OCI-LY7 (cell line): Measurements from ENCODE around the gene MYCBPAP. TPM values are rescaled to one million over a fixed set of nuclear protein-coding genes. Genes with fewer than 3 reads are reported as not detected.

Experiments used
- BruUV-seq: library from RNA; stranded (reverse); fragments of 400-500 nt; replicated peaks from 2 replicates; lab custom pipeline; 2021; lab: Mats Ljungman, UMichigan
- CTCF ChIA-PET: fragments of 300-600 bp; sonication (Branson Sonifier 250); formaldehyde crosslinking; loops from one replicate; lab custom pipeline; 2022; ENCODE audit warnings: antibody characterized with exemption; ENCODE audit not compliant: unreplicated experiment; lab: Charles Lee
- POLR2A ChIA-PET: fragments of 300-600 bp; sonication (Branson Sonifier 250); formaldehyde crosslinking; loops from one replicate; lab custom pipeline; 2022; ENCODE audit warnings: antibody characterized with exemption; lab: Charles Lee
- DNase-seq: peaks from one replicate; pipeline ENCODE4 v3.0.0-alpha.2; 2015; ENCODE audit warnings: low spot score
- H2AFZ ChIP-seq: fragments of 200-600 bp; sonication (generic), shearing (Covaris generic); 2 replicates; pipeline ENCODE4 v1.6.1; 2014; ENCODE audit warnings: mild to moderate bottlenecking, antibody characterized with exemption, low read length, moderate library complexity
- H3K27ac ChIP-seq: fragments of 200-600 bp; sonication (generic); 2 replicates; pipeline ENCODE4 v1.5.1; 2014; ENCODE audit warnings: mixed run types, low read depth, mild to moderate bottlenecking, moderate library complexity, low read length, inconsistent platforms; ENCODE audit not compliant: poor library complexity, severe bottlenecking
- H3K36me3 ChIP-seq: fragments of 200-600 bp; sonication (generic); 2 replicates; pipeline ENCODE4 v1.6.1; 2014; ENCODE audit warnings: mild to moderate bottlenecking, antibody characterized with exemption, low read length, moderate library complexity, mixed read lengths; ENCODE audit not compliant: insufficient read depth
- H3K4me1 ChIP-seq: fragments of 200-600 bp; sonication (generic); 2 replicates; pipeline ENCODE4 v1.5.1; 2014; ENCODE audit warnings: mild to moderate bottlenecking, low read length; ENCODE audit not compliant: insufficient read depth, poor library complexity, severe bottlenecking
- H3K4me2 ChIP-seq: fragments of 200-600 bp; sonication (generic); 2 replicates; pipeline ENCODE4 v1.6.1; 2014; ENCODE audit warnings: mild to moderate bottlenecking, low read length
- H3K4me3 ChIP-seq: fragments of 200-600 bp; sonication (generic); 2 replicates; pipeline ENCODE4 v1.5.1; 2014; ENCODE audit warnings: mild to moderate bottlenecking, low read depth, low read length; ENCODE audit not compliant: poor library complexity, severe bottlenecking
- H3K79me2 ChIP-seq: fragments of 200-600 bp; sonication (generic); 2 replicates; pipeline ENCODE4 v1.6.1; 2016; ENCODE audit warnings: low read depth, mild to moderate bottlenecking, low read length, moderate library complexity, mixed read lengths; ENCODE audit not compliant: insufficient read depth
- H3K9me2 ChIP-seq: fragments of 200-600 bp; sonication (generic); 2 replicates; pipeline ENCODE4 v1.6.1; 2016; ENCODE audit warnings: mild to moderate bottlenecking, low read length, mixed read lengths; ENCODE audit not compliant: insufficient read depth
- H3K9me3 ChIP-seq: fragments of 200-600 bp; sonication (generic); 2 replicates; pipeline ENCODE4 v1.6.1; 2014; ENCODE audit warnings: mild to moderate bottlenecking, mixed run types, low read length, mixed read lengths
- H4K20me1 ChIP-seq: fragments of 200-600 bp; sonication (generic); 2 replicates; pipeline ENCODE4 v1.6.1; 2014; ENCODE audit warnings: mild to moderate bottlenecking, antibody characterized with exemption, low read length, moderate library complexity, mixed read lengths; ENCODE audit not compliant: insufficient read depth
- EZH2phosphoT487 ChIP-seq: fragments of 200-600 bp; sonication (generic); IDR thresholded peaks from 2 replicates; pipeline ENCODE4 v1.6.1; 2018; ENCODE audit warnings: low read depth, borderline replicate concordance, mild to moderate bottlenecking, mixed run types, antibody characterized with exemption, low read length, moderate library complexity, mixed read lengths
- intact Hi-C: fragments of 100-400 bp; cut with micrococcal nuclease; formaldehyde crosslinking; loops from one replicate; pipeline ENCODE4 v1.10.0; 2022; ENCODE audit not compliant: unreplicated experiment
- total RNA-seq, 2 experiments: library from RNA; depleted of rRNA in 1 of 2; stranded (reverse); fragments of >200 nt in 1 of 2; shearing (Covaris generic) in 1 of 2; gene quantifications; 2 replicates each; pipeline ENCODE4 v1.2.3, GENCODE V29; 2014 to 2022
- TF ChIP-seq, protein P1 (sequence below): fragments of 200-600 bp; sonication (generic); conservative IDR thresholded peaks from 2 replicates; pipeline ENCODE4 v1.5.1; 2014; ENCODE audit warnings: mild to moderate bottlenecking, antibody characterized with exemption, low read length, moderate library complexity, mixed read lengths

Gene MYCBPAP
- total RNA-seq, 2 experiments from 2014 or later = 5.0 to 6.8 TPM

DNA sequence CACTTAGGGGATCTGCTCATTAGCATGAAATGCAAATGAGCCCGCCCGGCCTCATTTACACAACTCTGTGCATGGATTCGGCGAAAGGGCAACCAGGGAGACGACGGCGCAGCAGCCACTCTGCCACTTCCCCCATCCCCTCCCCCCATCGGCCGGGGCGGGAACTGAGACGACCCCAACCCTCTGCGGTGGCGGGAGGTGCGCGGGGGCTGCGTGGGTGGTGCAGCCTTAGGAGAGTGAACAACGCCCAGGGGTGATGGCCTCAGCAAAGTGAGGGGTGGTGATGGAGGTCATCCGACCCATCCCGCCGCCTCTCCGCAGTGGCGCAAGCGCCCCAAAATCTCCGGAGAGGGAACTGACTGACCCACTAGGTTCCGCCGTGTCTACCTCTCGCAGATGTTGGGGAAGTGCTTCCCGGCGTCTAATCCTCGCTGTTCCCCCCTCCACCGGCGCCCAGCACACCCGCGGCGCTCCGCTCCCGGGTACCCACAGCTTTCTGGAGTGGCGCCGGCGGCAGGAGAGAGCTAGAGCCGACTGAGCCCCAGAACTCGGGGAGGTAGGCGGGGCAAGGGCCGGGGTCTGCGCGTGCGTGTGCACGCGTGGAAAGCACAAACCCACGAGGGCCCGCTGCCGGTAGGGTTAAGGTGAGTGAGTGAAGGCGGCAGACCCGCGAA, 50.8 kb downstream of the MYCBPAP start:
- Histone ChIP-seq H2AFZ (no peak overlapping the region), H3K4me2 (no peak overlapping the region), H3K4me1 (peaks cover 6% of the 10 kb centered on the region), H4K20me1 (no peaks in the 10 kb centered on the region), H3K9me2 (no peaks in the 10 kb centered on the region), H3K79me2 (no peaks in the 10 kb centered on the region), H3K9me3 (no peaks in the 10 kb centered on the region), H3K36me3 (no peaks in the 10 kb centered on the region), H3K4me3 (no peak overlapping the region), H3K27ac (no peak overlapping the region)
- no peak for DNase-seq
- POLR2A ChIA-PET = interaction anchor here (0.5 kb wide), 1 partner anchor 146 kb away, joined by 3 read pairs; no protein-coding TSS in a partner anchor
- intact Hi-C loops = no loop called here
- CTCF ChIA-PET = no interaction called here
- TF ChIP-seq, protein P1, sequence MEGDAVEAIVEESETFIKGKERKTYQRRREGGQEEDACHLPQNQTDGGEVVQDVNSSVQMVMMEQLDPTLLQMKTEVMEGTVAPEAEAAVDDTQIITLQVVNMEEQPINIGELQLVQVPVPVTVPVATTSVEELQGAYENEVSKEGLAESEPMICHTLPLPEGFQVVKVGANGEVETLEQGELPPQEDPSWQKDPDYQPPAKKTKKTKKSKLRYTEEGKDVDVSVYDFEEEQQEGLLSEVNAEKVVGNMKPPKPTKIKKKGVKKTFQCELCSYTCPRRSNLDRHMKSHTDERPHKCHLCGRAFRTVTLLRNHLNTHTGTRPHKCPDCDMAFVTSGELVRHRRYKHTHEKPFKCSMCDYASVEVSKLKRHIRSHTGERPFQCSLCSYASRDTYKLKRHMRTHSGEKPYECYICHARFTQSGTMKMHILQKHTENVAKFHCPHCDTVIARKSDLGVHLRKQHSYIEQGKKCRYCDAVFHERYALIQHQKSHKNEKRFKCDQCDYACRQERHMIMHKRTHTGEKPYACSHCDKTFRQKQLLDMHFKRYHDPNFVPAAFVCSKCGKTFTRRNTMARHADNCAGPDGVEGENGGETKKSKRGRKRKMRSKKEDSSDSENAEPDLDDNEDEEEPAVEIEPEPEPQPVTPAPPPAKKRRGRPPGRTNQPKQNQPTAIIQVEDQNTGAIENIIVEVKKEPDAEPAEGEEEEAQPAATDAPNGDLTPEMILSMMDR = no peak
- no peak for TF ChIP-seq EZH2phosphoT487
- no TSS peak for BruUV-seq

- Histone ChIP-seq H3K27ac (no peak overlapping the region), H3K4me3 (peak overlapping the region; percentile 44), H3K79me2 (no peaks in the 10 kb centered on the region), H3K9me3 (no peaks in the 10 kb centered on the region), H2AFZ (no peak overlapping the region), H3K36me3 (no peaks in the 10 kb centered on the region), H4K20me1 (no peaks in the 10 kb centered on the region), H3K4me1 (peaks cover 6% of the 10 kb centered on the region), H3K9me2 (no peaks in the 10 kb centered on the region), H3K4me2 (peak overlapping the region; percentile 53)
- DNase-seq = no peak
- CTCF ChIA-PET = no interaction called here
- POLR2A ChIA-PET = interaction anchor here (0.5 kb wide), 1 partner anchor 145 kb away, joined by 3 read pairs; no protein-coding TSS in a partner anchor
- TF ChIP-seq EZH2phosphoT487 = no peak
- TF ChIP-seq, protein P1 = no peak
- intact Hi-C loops = no loop called here
- no TSS peak for BruUV-seq
Observed at GRCh38 chr17:50559674-50560184, 51.5 kb downstream of the MYCBPAP start.
